Stimulated activated CD4-positive, alpha-beta T cell treated with anti-CD3 and anti-CD28 coated beads, Interleukin-2, amount 100 ng/mL, for 4 hours (primary cell): ENCODE data around the gene PMPCB.

ENCODE experiments used
- DNase-seq: peaks from one replicate; pipeline ENCODE4 v3.0.0-alpha.2; 2020; ENCODE audit warnings: low read depth

The PMPCB gene

DNA sequence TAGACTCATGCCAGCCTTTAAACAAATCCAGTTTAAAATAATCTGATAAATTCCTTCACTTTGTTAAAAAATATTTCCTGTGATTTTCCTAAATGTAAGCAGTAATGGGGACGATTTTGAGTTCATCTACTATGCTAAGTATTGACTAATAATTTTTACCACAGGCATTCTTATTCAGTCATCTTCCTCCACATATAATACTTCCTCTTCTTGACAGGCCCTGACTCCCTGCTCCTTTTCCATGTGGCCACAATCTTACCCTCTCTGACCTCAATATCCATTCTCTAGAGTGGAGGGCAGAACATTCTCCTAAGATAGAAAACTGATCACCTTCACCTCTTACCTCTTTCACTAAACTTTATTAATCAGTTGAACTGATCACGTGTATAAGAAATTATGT, 39.5 kb downstream of the PMPCB start:
- DNase-seq: no peak

DNA sequence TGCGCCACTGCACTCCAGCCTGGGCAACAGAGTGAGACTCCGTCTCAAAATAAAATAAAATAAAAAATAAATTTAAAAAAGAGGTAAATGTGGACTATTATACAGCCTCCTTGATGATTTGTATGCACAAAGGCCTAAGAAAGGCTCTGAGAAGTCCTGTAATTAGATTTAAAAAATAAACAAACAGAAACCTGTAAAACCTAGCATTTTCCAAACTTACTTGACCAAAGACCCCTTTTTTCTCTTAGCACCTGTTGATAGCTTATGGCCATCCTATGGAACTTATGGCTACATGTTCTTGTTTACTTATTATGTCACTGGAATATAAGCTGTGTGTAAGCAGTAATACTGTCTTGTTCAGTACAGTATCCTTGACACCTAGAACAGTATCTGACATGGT, 41.6 kb downstream of the PMPCB start:
- no peak for DNase-seq

DNA sequence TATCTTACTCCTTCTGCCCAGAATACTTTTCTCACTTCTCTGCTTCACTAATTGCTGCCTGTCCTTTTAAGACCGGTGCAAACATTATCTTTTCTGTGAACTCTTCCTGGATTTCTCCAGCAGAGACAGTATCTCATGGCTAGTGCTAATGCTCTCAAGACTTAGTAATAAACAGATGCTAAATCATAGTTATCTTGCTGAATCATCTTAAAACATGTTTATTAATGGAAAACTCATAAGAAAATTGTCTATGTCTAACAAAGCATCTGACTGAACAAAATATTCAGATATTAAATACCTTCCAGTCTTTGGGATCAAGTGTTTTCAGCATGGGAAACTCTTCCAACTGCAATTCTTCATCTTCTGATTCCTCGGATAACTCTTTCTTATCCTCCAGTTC, 44.2 kb downstream of the PMPCB start:
- no peak for DNase-seq

DNA sequence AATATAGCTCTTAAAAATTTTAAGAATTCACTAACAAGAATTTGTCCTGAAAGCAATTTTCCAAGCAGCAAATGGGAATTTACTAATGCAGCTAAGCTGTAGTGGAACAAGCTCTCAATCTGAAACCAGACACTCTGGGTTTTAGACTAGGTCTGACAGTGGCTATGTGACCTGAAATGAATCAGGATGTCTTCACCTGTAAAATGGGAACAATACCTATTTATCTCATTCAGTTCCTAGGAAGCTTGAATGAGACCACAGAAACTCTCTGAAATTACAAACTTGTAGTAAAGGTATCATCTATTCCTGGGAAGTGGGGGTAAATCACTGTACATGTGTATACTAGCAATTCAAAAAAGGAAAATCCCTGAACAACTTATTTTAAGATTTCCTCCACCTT, 46.1 kb downstream of the PMPCB start:
- DNase-seq: no peak

DNA sequence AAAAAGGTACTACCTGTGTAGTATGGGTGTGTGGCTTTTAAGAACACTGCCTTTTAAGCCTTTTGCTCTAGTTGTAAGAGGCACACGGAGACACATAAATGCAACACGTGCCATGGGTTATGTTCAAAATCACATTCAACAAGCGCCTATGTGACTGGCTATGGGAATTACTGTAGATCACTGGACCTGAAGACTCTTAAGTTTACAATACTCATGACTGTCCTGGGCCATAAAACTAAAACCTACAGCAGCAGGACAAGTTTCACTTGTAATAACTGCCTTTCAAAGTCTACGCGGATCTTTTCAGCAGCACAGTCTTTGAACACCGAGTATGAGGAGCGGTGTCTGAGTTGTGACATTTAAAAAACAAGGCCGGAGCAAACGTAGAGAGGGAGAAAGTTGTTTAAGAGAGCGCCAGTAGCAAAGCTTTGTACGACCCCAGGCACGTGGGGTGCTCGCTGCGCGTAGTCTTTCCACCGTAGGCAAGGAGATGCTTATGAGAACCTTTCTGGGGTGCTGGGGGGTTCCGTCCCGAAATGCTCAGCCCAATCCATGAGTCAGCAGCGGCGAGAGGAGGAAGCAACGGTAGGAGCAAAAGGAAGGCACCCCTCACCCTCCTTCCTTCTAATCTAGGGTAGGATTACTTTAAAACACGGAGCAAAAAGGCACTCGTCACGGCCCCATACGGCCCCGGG, 46.7 kb downstream of the PMPCB start:
- peak; percentile 39 for DNase-seq

DNA sequence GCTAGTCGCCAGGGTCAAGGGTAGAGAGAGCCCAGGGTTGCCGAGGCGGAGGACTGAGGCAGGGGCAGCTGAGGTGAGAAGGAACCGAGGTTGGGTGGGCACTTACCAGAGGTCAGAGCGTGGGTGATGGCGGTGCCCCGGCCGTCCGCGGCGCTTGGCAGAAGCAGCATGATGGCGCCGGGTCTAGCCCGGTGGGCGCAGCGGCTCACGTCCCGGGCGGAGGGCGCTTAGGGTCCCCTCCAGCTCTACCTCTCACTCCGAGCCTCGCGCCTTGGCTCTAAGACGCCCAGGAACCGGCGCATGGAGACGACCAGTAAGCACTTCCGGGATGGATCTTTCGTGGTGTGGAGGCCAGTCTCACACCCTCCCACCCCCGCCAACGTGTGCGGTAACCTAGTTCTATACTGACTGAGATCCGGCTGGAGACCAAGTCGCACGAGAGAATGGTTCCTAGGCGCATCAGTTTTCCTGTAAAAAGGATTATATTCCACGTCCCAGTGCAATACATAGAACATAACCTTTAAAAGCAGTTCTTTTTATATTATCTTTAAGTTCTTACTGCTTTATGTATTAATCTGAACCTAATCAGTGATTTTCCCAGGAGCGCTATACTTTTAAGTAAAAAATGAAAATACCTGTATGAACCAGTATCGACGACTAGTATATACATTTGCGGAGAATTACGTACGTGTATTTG, 47.4 kb downstream of the PMPCB start, which contains the start of gene DNAJC2:
Gene DNAJC2 (minus strand): TSS at position 315 of the 697 bp plus-strand sequence. CDS start 145 bp downstream, at position 170.
- peak; percentile 79 for DNase-seq

DNA sequence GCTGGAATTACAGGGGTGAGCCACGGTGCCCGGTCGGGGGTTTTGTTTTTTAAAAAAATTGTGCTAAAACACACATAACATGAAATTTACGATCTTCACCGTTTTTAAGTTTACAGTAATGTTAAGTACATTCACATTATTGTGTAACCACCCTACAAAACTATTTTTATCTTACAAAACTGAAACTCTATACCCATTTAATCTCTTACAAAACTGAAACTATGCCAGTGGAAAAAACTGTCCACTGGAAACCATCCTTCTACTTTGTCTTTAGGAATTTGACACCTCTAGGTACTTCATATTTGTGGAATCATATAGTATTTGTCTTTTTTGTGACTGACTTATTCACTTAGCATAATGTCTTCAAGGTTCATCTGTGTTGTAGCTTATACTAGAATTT, 49.2 kb downstream of the PMPCB start:
- DNase-seq: no peak

DNA sequence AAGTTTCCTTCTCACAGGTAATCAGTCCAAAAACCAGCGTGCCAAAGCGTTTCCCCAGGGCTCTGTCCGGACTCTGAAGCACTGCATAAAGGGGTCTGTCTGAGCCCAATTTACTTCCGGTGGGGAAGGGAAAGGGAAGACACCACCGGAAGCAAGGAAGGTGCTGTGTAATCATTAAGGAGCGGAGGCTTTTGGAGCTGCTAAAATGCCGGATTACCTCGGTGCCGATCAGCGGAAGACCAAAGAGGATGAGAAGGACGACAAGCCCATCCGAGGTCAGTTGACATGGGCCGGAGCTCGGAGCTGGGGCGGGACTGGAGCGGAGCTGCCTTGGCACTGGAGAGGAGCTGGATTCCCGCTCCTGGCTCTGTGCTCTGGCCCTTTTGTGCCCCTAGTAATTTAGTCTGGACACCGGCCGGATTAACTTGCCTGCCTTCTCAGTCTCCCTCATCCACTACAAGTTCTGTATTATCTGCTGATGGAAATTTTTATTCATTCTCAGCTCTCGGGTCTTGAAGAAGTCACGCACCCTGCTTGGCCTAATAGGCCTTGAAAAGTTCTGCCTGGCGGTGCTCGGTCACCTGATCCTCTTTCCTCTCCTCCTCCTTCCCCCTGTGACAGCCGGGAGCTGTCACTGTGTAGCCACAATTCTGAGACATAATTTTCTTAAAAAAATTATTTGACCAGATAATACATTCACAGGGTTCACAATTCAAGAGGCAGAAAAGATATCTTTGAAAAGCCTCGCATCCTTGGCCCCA, 50.5 kb downstream of the PMPCB start, which contains the start of gene PSMC2:
Gene PSMC2 (plus strand): TSS at position 137 of the 761 bp plus-strand sequence. CDS start 69 bp downstream, at position 206.
- peak; percentile 71 for DNase-seq

DNA sequence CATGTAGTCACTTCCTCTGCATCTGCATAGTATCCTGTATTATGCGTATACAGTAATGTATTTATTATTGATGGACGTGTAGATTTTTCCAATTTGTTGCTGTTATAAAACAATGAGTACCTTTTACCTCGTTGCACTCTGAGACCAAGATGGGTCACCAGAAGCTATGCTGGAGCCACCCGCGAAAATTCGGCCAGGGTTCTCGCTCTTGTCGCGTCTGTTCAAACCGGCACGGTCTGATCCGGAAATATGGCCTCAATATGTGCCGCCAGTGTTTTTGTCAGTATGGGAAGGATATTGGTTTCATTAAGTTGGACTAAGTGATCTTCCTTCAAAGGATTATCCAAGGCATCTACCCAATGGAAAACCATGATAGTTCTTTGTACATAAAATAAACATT, 51.2 kb downstream of the PMPCB start:
- DNase-seq: no peak

DNA sequence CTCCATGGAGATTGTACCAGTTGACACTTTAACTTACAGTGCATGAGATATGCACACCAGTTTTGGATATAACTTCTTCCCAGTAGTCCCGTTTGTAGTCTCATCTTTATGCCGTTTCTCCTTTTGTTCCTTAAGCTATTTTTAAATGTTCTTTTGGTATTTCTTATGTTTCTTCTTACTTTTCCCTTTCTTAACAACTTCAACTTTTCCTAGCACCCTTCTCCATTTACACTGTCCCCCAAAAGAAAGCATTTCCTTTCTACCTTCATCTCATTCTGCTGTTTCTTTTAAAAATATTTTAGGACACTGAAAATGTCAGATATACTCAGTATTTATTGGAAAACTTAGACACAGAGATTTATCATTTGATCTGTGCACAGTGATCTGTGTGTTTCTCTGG, 51.7 kb downstream of the PMPCB start:
- DNase-seq: no peak

DNA sequence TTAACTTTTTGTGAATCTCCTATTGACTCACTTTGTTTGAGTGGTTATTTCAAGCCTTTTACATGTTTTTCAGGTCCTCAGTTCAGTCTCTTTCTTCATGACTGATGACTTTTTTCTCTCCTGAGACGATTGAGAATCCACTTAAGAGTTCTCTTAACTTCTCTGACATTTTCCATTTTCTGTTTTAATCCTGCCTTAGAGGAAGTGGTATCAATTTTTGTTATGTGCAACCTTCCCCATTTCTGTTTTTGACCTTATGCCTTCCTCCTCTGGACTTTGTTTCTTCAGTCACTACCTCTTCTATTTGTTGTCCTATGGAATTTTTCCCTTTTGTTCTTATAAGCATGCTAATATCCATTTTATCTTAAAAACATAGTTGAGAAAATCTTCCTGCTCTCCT, 52.6 kb downstream of the PMPCB start:
- no peak for DNase-seq
